Measurements from ENCODE around the gene FOXP3. TPM values are rescaled to one million over a fixed set of nuclear protein-coding genes. Genes with fewer than 3 reads are reported as not detected.
A peak's percentile ranks its signal among the peaks of the same experiment; 100 is the strongest.

The FOXP3 gene
- total RNA-seq, 1 experiment from 2014 or later: 0.15 TPM

- Histone ChIP-seq H3K9me3 (ENCODE audit: control insufficient read depth in 1 of 2, insufficient read depth in 1 of 2, low read depth in 1 of 2, low read length in 2 of 2) (no peaks in the 10 kb centered on the region), H3K4me3 (replicated peaks in 1 of 2; ENCODE audit: low read depth in 1 of 2, low read length in 2 of 2) (no peak overlapping the region), H3K4me2 (ENCODE audit: low read length) (no peak overlapping the region), H3K9me2 (ENCODE audit: insufficient read depth) (no peaks in the 10 kb centered on the region), H3K4me1 (ENCODE audit: control insufficient read depth in 1 of 2, insufficient read depth in 2 of 2, low read length in 2 of 2) (peaks cover 8 to 24% of the 10 kb centered on the region in 2 experiments), H3K36me3 (ENCODE audit: control insufficient read depth in 1 of 2, insufficient read depth in 2 of 2, low read length in 2 of 2) (no peaks in the 10 kb centered on the region), H3K27me3 (ENCODE audit: insufficient read depth, low read length) (no peaks in the 10 kb centered on the region), H3K9ac (ENCODE audit: low read length) (no peak overlapping the region), H4K20me1 (ENCODE audit: insufficient read depth) (no peaks in the 10 kb centered on the region), H3K79me2 (ENCODE audit: insufficient read depth, low read length) (peaks cover 3% of the 10 kb centered on the region; the same call in 1 of the 2 replicates), H2AFZ (ENCODE audit: low read depth, low read length, poor library complexity, severe bottlenecking) (no peak overlapping the region), H3K27ac (ENCODE audit: low read depth, low read length) (no peak overlapping the region)
- intact Hi-C loops (cut with micrococcal nuclease): no loop called here
- ATAC-seq (no peak), DNase-seq (ENCODE audit: low read depth, low spot score) (no peak)
- ChIA-PET RAD21 (ENCODE audit: low non-redundant PET in 1 of 2, low total read pairs in 2 of 2, uncharacterized antibody in 2 of 2, unreplicated experiment in 2 of 2) (no interaction called here), POLR2A (no interaction called here), CTCF (no interaction called here)
- TF ChIP-seq RAD21 (IDR thresholded peaks at IDR 0.05; ENCODE audit: low read depth) (no peak), ZFX (IDR thresholded peaks at IDR 0.05) (no peak), TCF7L2 (IDR thresholded peaks at IDR 0.05; ENCODE audit: borderline replicate concordance, extremely low read depth, insufficient read depth, insufficient read length) (no peak), EZH2 (IDR thresholded peaks at IDR 0.05) (no peak), POLR2A (IDR thresholded peaks at IDR 0.05; ENCODE audit: borderline replicate concordance, extremely low read depth, insufficient read depth, insufficient read length) (no peak), CEBPB (IDR thresholded peaks at IDR 0.05; ENCODE audit: low read depth) (no peak), EGR1 (IDR thresholded peaks at IDR 0.05; ENCODE audit: low read depth) (no peak), YY1 (IDR thresholded peaks at IDR 0.05; ENCODE audit: extremely low read depth, insufficient replicate concordance, low read depth, low read length) (no peak)
- no TSS peak for BruUV-seq (replicated peaks)
Observed at GRCh38 chrX:49272421-49272820, 7.9 kb upstream of the FOXP3 start.

GRCh38 chrX:49271341-49271740, 6.8 kb upstream of the FOXP3 start:
- RAD21 ChIA-PET (ENCODE audit: low non-redundant PET in 1 of 2, low total read pairs in 2 of 2, uncharacterized antibody in 2 of 2, unreplicated experiment in 2 of 2): no interaction called here
- Histone ChIP-seq H3K4me2 (ENCODE audit: low read length) (peak overlapping the region; percentile 79), H3K4me1 (ENCODE audit: control insufficient read depth in 1 of 2, insufficient read depth in 2 of 2, low read length in 2 of 2) (peaks cover 8 to 24% of the 10 kb centered on the region in 2 experiments), H3K79me2 (ENCODE audit: insufficient read depth, low read length) (peaks cover 3% of the 10 kb centered on the region; the same call in 1 of the 2 replicates), H3K27ac (ENCODE audit: low read depth, low read length) (no peak overlapping the region), H2AFZ (ENCODE audit: low read depth, low read length, poor library complexity, severe bottlenecking) (no peak overlapping the region), H3K9me3 (ENCODE audit: control insufficient read depth in 1 of 2, insufficient read depth in 1 of 2, low read depth in 1 of 2, low read length in 2 of 2) (no peaks in the 10 kb centered on the region), H3K4me3 (replicated peaks in 1 of 2; ENCODE audit: low read depth in 1 of 2, low read length in 2 of 2) (no peak overlapping the region), H3K9ac (ENCODE audit: low read length) (no peak overlapping the region), H3K36me3 (ENCODE audit: control insufficient read depth in 1 of 2, insufficient read depth in 2 of 2, low read length in 2 of 2) (no peaks in the 10 kb centered on the region), H3K9me2 (ENCODE audit: insufficient read depth) (no peaks in the 10 kb centered on the region), H4K20me1 (ENCODE audit: insufficient read depth) (no peaks in the 10 kb centered on the region), H3K27me3 (ENCODE audit: insufficient read depth, low read length) (no peaks in the 10 kb centered on the region)
- intact Hi-C loops (cut with micrococcal nuclease): no loop called here
- CTCF ChIA-PET: no interaction called here
- DNase-seq (ENCODE audit: low read depth, low spot score) (no peak), ATAC-seq (no peak)
- POLR2A ChIA-PET: no interaction called here
- BruUV-seq (replicated peaks): TSS peak; percentile 73
- TF ChIP-seq EZH2phosphoT487 (IDR thresholded peaks at IDR 0.05; ENCODE audit: borderline replicate concordance): no peak
- TF ChIP-seq SRF (IDR thresholded peaks at IDR 0.05; ENCODE audit: low read depth): no peak
- no peak for TF ChIP-seq CEBPB (IDR thresholded peaks at IDR 0.05; ENCODE audit: low read depth)
- no peak for TF ChIP-seq ZFX (IDR thresholded peaks at IDR 0.05)
- TF ChIP-seq ELF1 (IDR thresholded peaks at IDR 0.05; ENCODE audit: borderline replicate concordance, low read depth): no peak
- no peak for TF ChIP-seq FOSL1 (IDR thresholded peaks at IDR 0.05; ENCODE audit: low read depth)
- TF ChIP-seq CTCF (IDR thresholded peaks at IDR 0.05 in 2 of 3, conservative IDR thresholded peaks at IDR 0.05 in 1 of 3; ENCODE audit: borderline replicate concordance in 1 of 3, insufficient read depth in 1 of 3, low read depth in 2 of 3, low read length in 2 of 3): no peak
- TF ChIP-seq SP1 (IDR thresholded peaks at IDR 0.05; ENCODE audit: low read depth): no peak
- TF ChIP-seq JUND (IDR thresholded peaks at IDR 0.05): no peak
- no peak for TF ChIP-seq EGR1 (IDR thresholded peaks at IDR 0.05; ENCODE audit: low read depth)
- no peak for TF ChIP-seq RAD21 (IDR thresholded peaks at IDR 0.05; ENCODE audit: low read depth)
- no peak for TF ChIP-seq ZBTB33 (IDR thresholded peaks at IDR 0.05; ENCODE audit: extremely low read depth, insufficient replicate concordance, low read length)

Data from HCT116 (cell line).